ENCODE measurements around the gene ABR. TPM values are rescaled to one million over a fixed set of nuclear protein-coding genes. Genes with fewer than 3 reads are reported as not detected.

Gene ABR
- total and polyA plus RNA-seq, 2 of the 8 experiments (the other 6 are each of a cell fraction or from before 2014, with no cell fraction given), result 44.8 to 47.2 TPM

DNA sequence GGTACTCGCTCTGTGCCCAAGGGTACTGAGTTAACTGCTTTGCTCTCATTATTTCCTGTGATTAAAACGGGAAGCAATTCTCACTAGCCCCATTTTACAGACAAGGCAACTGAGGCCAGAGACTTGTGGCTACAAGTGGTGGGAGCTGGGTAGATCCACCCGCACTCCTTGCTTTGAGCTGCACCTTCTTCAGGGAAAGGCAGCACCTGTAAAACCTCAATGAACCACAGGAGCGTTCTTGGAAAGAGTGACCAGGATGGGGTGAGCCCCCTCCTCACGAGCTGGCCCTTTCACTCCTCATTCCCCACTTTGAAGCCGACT is 102.8 kb downstream of the ABR start (continued):
- TF ChIP-seq, protein P1, sequence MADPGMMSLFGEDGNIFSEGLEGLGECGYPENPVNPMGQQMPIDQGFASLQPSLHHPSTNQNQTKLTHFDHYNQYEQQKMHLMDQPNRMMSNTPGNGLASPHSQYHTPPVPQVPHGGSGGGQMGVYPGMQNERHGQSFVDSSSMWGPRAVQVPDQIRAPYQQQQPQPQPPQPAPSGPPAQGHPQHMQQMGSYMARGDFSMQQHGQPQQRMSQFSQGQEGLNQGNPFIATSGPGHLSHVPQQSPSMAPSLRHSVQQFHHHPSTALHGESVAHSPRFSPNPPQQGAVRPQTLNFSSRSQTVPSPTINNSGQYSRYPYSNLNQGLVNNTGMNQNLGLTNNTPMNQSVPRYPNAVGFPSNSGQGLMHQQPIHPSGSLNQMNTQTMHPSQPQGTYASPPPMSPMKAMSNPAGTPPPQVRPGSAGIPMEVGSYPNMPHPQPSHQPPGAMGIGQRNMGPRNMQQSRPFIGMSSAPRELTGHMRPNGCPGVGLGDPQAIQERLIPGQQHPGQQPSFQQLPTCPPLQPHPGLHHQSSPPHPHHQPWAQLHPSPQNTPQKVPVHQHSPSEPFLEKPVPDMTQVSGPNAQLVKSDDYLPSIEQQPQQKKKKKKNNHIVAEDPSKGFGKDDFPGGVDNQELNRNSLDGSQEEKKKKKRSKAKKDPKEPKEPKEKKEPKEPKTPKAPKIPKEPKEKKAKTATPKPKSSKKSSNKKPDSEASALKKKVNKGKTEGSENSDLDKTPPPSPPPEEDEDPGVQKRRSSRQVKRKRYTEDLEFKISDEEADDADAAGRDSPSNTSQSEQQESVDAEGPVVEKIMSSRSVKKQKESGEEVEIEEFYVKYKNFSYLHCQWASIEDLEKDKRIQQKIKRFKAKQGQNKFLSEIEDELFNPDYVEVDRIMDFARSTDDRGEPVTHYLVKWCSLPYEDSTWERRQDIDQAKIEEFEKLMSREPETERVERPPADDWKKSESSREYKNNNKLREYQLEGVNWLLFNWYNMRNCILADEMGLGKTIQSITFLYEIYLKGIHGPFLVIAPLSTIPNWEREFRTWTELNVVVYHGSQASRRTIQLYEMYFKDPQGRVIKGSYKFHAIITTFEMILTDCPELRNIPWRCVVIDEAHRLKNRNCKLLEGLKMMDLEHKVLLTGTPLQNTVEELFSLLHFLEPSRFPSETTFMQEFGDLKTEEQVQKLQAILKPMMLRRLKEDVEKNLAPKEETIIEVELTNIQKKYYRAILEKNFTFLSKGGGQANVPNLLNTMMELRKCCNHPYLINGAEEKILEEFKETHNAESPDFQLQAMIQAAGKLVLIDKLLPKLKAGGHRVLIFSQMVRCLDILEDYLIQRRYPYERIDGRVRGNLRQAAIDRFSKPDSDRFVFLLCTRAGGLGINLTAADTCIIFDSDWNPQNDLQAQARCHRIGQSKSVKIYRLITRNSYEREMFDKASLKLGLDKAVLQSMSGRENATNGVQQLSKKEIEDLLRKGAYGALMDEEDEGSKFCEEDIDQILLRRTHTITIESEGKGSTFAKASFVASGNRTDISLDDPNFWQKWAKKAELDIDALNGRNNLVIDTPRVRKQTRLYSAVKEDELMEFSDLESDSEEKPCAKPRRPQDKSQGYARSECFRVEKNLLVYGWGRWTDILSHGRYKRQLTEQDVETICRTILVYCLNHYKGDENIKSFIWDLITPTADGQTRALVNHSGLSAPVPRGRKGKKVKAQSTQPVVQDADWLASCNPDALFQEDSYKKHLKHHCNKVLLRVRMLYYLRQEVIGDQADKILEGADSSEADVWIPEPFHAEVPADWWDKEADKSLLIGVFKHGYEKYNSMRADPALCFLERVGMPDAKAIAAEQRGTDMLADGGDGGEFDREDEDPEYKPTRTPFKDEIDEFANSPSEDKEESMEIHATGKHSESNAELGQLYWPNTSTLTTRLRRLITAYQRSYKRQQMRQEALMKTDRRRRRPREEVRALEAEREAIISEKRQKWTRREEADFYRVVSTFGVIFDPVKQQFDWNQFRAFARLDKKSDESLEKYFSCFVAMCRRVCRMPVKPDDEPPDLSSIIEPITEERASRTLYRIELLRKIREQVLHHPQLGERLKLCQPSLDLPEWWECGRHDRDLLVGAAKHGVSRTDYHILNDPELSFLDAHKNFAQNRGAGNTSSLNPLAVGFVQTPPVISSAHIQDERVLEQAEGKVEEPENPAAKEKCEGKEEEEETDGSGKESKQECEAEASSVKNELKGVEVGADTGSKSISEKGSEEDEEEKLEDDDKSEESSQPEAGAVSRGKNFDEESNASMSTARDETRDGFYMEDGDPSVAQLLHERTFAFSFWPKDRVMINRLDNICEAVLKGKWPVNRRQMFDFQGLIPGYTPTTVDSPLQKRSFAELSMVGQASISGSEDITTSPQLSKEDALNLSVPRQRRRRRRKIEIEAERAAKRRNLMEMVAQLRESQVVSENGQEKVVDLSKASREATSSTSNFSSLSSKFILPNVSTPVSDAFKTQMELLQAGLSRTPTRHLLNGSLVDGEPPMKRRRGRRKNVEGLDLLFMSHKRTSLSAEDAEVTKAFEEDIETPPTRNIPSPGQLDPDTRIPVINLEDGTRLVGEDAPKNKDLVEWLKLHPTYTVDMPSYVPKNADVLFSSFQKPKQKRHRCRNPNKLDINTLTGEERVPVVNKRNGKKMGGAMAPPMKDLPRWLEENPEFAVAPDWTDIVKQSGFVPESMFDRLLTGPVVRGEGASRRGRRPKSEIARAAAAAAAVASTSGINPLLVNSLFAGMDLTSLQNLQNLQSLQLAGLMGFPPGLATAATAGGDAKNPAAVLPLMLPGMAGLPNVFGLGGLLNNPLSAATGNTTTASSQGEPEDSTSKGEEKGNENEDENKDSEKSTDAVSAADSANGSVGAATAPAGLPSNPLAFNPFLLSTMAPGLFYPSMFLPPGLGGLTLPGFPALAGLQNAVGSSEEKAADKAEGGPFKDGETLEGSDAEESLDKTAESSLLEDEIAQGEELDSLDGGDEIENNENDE (IDR thresholded peaks at IDR 0.05; ENCODE audit: insufficient replicate concordance, low read length), result no peak
- TF ChIP-seq SAP30 (IDR thresholded peaks at IDR 0.05; ENCODE audit: insufficient read depth, insufficient replicate concordance, low read length) (no peak), E2F6 (IDR thresholded peaks at IDR 0.05) (no peak), GABPA (IDR thresholded peaks at IDR 0.05; ENCODE audit: borderline replicate concordance, insufficient read depth, low read length) (no peak), CTCF (IDR thresholded peaks at IDR 0.05; ENCODE audit: control extremely low read depth in 1 of 3, insufficient read depth in 1 of 3, low read depth in 1 of 3, low read length in 3 of 3) (no peak), RBBP5 (IDR thresholded peaks at IDR 0.05; ENCODE audit: borderline replicate concordance, low read depth, low read length) (no peak), RXRA (IDR thresholded peaks at IDR 0.05; ENCODE audit: insufficient read depth, low read depth, low read length) (no peak)
- TF ChIP-seq, protein P2, sequence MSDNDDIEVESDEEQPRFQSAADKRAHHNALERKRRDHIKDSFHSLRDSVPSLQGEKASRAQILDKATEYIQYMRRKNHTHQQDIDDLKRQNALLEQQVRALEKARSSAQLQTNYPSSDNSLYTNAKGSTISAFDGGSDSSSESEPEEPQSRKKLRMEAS (IDR thresholded peaks at IDR 0.05), result no peak
